ENCODE data around the gene CCL15. TPM values are rescaled to one million over a fixed set of nuclear protein-coding genes. Genes with fewer than 3 reads are reported as not detected.

Gene CCL15
- total RNA-seq, 1 donor = not detected

DNA sequence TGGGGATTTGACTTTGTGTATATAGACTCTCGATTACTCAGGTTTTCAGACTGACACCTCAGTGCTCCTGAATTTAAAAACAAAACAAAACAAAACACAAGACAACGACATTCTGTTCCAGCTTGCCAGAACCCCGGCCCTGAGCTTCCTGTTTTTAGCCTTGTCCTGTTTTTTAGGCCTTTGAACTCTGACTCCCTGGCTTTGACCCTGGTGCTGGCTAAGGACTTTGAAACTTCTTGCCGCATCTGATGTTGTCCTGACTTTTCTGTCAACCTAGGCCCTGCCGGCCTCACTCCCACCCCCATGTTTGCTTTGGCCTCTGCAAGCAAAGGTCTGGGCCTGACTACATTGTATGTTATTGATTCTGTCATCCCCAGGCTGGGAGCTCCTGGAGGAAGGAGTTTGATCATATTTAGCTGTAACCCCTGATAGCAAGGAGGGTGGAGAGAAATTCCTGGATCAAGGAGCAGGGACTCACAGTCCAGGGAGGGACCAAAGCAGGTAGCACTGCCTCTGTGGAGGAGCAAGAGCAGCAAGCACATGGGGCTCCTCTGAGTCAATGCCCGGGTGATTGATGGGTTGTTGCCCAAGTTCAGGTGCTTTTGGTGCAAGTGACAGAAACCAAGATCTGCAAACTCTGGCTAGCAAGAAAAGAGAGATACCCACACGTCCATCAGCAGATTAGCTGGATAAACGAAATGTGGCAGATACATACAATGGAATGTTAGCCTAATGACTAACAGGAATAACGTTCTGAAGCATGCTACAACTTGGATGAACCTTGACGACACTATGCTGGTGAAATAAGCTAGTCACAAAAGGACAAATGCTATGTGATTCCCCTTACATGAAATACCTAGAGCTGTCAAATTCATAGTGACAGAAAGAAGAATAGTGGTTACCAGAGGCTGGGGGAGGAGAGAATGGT lies 27.8 kb downstream of the CCL15 start:
- TF ChIP-seq, protein P1, sequence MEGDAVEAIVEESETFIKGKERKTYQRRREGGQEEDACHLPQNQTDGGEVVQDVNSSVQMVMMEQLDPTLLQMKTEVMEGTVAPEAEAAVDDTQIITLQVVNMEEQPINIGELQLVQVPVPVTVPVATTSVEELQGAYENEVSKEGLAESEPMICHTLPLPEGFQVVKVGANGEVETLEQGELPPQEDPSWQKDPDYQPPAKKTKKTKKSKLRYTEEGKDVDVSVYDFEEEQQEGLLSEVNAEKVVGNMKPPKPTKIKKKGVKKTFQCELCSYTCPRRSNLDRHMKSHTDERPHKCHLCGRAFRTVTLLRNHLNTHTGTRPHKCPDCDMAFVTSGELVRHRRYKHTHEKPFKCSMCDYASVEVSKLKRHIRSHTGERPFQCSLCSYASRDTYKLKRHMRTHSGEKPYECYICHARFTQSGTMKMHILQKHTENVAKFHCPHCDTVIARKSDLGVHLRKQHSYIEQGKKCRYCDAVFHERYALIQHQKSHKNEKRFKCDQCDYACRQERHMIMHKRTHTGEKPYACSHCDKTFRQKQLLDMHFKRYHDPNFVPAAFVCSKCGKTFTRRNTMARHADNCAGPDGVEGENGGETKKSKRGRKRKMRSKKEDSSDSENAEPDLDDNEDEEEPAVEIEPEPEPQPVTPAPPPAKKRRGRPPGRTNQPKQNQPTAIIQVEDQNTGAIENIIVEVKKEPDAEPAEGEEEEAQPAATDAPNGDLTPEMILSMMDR (IDR thresholded peaks at IDR 0.05; ENCODE audit: extremely low read depth, low read depth, low read length) = no peak
- H3K36me3 ChIP-seq (ENCODE audit: insufficient read depth, low read length) = no peaks in the 10 kb centered on the region
- no peaks in the 10 kb centered on the region for H4K20me1 ChIP-seq (ENCODE audit: insufficient read depth, low read length)
- no peak overlapping the region for H3K4me2 ChIP-seq (ENCODE audit: insufficient read depth, low read length)
- peaks cover 6% of the 10 kb centered on the region for H3K4me1 ChIP-seq (ENCODE audit: insufficient read depth, low read length)
- no peaks in the 10 kb centered on the region for H3K9me3 ChIP-seq (ENCODE audit: low read depth, low read length)
- peak overlapping the region; percentile 53 for H2AFZ ChIP-seq (ENCODE audit: low read length)
- no peak overlapping the region for H3K4me3 ChIP-seq (ENCODE audit: insufficient read depth, low read length)
- no peak overlapping the region for H3K27ac ChIP-seq (ENCODE audit: low read depth, low read length)
- peak; percentile 18 for DNase-seq (ENCODE audit: insufficient read length, low spot score, missing footprints)
- no peaks in the 10 kb centered on the region for H3K27me3 ChIP-seq (ENCODE audit: insufficient read depth, low read length)
- no peaks in the 10 kb centered on the region for H3K79me2 ChIP-seq (ENCODE audit: insufficient read depth, low read length)

DNA sequence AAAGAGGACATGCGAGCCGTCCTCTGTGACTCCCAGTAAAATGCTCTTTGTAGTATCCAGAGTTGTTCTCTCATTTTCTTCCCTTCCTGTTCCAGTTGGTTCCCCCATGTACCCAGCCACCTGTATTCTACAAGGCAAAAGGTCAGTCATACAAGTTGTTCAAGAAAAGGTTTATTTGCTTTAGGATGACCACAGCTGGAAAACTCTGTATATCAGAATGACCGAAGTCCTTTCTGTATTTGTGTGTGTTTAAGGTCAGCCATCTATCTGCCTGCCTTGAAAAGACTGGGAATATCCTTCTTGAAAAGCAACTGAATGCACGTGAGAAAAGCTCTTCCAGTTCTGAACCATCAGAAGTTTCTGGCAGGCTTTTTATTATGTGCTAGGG lies 28.4 kb downstream of the CCL15 start:
- Histone ChIP-seq H3K4me2 (ENCODE audit: insufficient read depth, low read length) (no peak overlapping the region), H3K79me2 (ENCODE audit: insufficient read depth, low read length) (no peaks in the 10 kb centered on the region), H4K20me1 (ENCODE audit: insufficient read depth, low read length) (no peaks in the 10 kb centered on the region), H2AFZ (ENCODE audit: low read length) (peak overlapping the region; percentile 53), H3K27ac (ENCODE audit: low read depth, low read length) (no peak overlapping the region), H3K36me3 (ENCODE audit: insufficient read depth, low read length) (no peaks in the 10 kb centered on the region), H3K9me3 (ENCODE audit: low read depth, low read length) (no peaks in the 10 kb centered on the region), H3K4me1 (ENCODE audit: insufficient read depth, low read length) (peaks cover 6% of the 10 kb centered on the region), H3K4me3 (ENCODE audit: insufficient read depth, low read length) (no peak overlapping the region), H3K27me3 (ENCODE audit: insufficient read depth, low read length) (no peaks in the 10 kb centered on the region)
- DNase-seq (ENCODE audit: insufficient read length, low spot score, missing footprints) = no peak
- TF ChIP-seq, protein P1 (IDR thresholded peaks at IDR 0.05; ENCODE audit: extremely low read depth, low read depth, low read length) = no peak

DNA sequence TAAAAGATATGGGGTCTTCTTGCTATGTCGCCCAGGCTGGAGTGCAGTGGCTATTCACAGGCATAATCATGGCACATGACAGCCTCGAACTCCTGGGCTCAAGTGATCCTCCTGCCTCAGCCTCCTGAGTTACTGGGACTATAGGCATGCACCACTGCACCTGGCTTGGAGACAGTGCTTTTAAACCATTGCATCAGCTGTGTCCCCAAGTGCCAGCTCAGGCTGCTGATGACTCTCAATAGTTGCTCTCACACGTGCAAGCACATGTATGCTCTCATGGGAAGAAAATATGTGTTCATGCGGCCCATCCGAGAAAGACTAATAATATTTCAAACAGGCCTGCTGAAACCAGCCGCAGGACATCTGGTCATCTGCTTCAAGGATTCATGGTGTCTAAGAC lies 28.8 kb downstream of the CCL15 start:
- Histone ChIP-seq H3K4me2 (ENCODE audit: insufficient read depth, low read length) (no peak overlapping the region), H2AFZ (ENCODE audit: low read length) (no peak overlapping the region), H4K20me1 (ENCODE audit: insufficient read depth, low read length) (no peaks in the 10 kb centered on the region), H3K9me3 (ENCODE audit: low read depth, low read length) (no peaks in the 10 kb centered on the region), H3K79me2 (ENCODE audit: insufficient read depth, low read length) (no peaks in the 10 kb centered on the region), H3K4me1 (ENCODE audit: insufficient read depth, low read length) (peaks cover 6% of the 10 kb centered on the region), H3K36me3 (ENCODE audit: insufficient read depth, low read length) (no peaks in the 10 kb centered on the region), H3K27ac (ENCODE audit: low read depth, low read length) (no peak overlapping the region), H3K4me3 (ENCODE audit: insufficient read depth, low read length) (no peak overlapping the region), H3K27me3 (ENCODE audit: insufficient read depth, low read length) (no peaks in the 10 kb centered on the region)
- TF ChIP-seq, protein P1 (IDR thresholded peaks at IDR 0.05; ENCODE audit: extremely low read depth, low read depth, low read length) = no peak
- DNase-seq (ENCODE audit: insufficient read length, low spot score, missing footprints) = no peak

DNA sequence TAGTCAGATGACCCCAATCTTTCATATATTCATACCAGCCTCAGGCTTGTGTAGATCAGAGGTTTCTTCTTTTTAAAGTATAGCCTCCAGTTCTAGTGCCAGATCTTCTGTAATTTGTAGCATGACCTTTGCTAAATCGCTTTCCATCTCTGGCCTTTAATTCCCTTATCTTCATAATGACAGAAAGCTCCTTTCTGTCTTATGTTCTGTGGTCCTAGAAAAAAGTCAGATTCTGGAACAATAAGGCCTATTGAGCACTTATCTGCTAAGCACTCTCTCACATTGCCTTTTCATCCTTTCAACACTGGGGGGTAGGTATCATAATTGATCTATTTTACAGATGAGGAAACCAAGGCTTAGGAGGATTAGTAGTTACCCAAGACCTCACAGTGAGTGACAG lies 29.3 kb downstream of the CCL15 start:
- H3K27me3 ChIP-seq (ENCODE audit: insufficient read depth, low read length) = no peaks in the 10 kb centered on the region
- no peak for DNase-seq (ENCODE audit: insufficient read length, low spot score, missing footprints)
- TF ChIP-seq, protein P1 (IDR thresholded peaks at IDR 0.05; ENCODE audit: extremely low read depth, low read depth, low read length) = no peak
- no peaks in the 10 kb centered on the region for H4K20me1 ChIP-seq (ENCODE audit: insufficient read depth, low read length)
- H3K79me2 ChIP-seq (ENCODE audit: insufficient read depth, low read length) = no peaks in the 10 kb centered on the region
- H3K27ac ChIP-seq (ENCODE audit: low read depth, low read length) = no peak overlapping the region
- no peak overlapping the region for H2AFZ ChIP-seq (ENCODE audit: low read length)
- peaks cover 6% of the 10 kb centered on the region for H3K4me1 ChIP-seq (ENCODE audit: insufficient read depth, low read length)
- H3K4me3 ChIP-seq (ENCODE audit: insufficient read depth, low read length) = no peak overlapping the region
- no peak overlapping the region for H3K4me2 ChIP-seq (ENCODE audit: insufficient read depth, low read length)
- H3K9me3 ChIP-seq (ENCODE audit: low read depth, low read length) = no peaks in the 10 kb centered on the region
- H3K36me3 ChIP-seq (ENCODE audit: insufficient read depth, low read length) = no peaks in the 10 kb centered on the region

All from osteoblast (primary cell).